GM23248 (cell line): ENCODE measurements around the gene BTBD17. TPM values are rescaled to one million over a fixed set of nuclear protein-coding genes. Genes with fewer than 3 reads are reported as not detected.

ENCODE experiments used
- DNase-seq: peaks from one replicate; pipeline ENCODE4 v3.0.0-alpha.2; 2015
- H2AFZ ChIP-seq: fragments of 200-600 bp; sonication (generic); 2 replicates; pipeline ENCODE4 v1.6.1; 2016; ENCODE audit warnings: antibody characterized with exemption
- H3F3A ChIP-seq: fragments of 200-600 bp; sonication (generic); 2 replicates; pipeline ENCODE4 v1.6.1; 2016; ENCODE audit warnings: mild to moderate bottlenecking, antibody characterized with exemption, mixed run types; ENCODE audit not compliant: insufficient read depth
- H3K27ac ChIP-seq: fragments of 200-600 bp; sonication (generic); 2 replicates; pipeline ENCODE4 v1.5.1; 2016; ENCODE audit warnings: mild to moderate bottlenecking
- H3K27me3 ChIP-seq: fragments of 200-600 bp; sonication (generic); replicated peaks from 2 replicates; pipeline ENCODE4 v1.6.1; 2016; ENCODE audit warnings: mild to moderate bottlenecking; ENCODE audit not compliant: insufficient read depth
- H3K36me3 ChIP-seq: fragments of 200-600 bp; sonication (generic); 2 replicates; pipeline ENCODE4 v1.6.1; 2016; ENCODE audit warnings: low read depth, mild to moderate bottlenecking
- H3K4me1 ChIP-seq: fragments of 200-600 bp; sonication (generic); 2 replicates; pipeline ENCODE4 v1.6.1; 2016; ENCODE audit warnings: mild to moderate bottlenecking; ENCODE audit not compliant: insufficient read depth
- H3K4me2 ChIP-seq: fragments of 200-600 bp; sonication (generic); one replicate; pipeline ENCODE4 v1.6.1; 2016; ENCODE audit warnings: mild to moderate bottlenecking; ENCODE audit not compliant: unreplicated experiment
- H3K4me3 ChIP-seq: fragments of 200-600 bp; sonication (generic); 2 replicates; pipeline ENCODE4 v1.5.1; 2016; ENCODE audit warnings: mild to moderate bottlenecking
- H3K79me2 ChIP-seq: fragments of 200-600 bp; sonication (generic); 2 replicates; pipeline ENCODE4 v1.6.1; 2016; ENCODE audit warnings: mild to moderate bottlenecking; ENCODE audit not compliant: insufficient read depth
- H3K9ac ChIP-seq: fragments of 200-600 bp; sonication (generic); 2 replicates; pipeline ENCODE4 v1.6.1; 2016; ENCODE audit warnings: mild to moderate bottlenecking
- H3K9me2 ChIP-seq: fragments of 200-600 bp; sonication (generic); 2 replicates; pipeline ENCODE4 v1.6.1; 2016; ENCODE audit warnings: mixed run types, mild to moderate bottlenecking, moderate library complexity; ENCODE audit not compliant: insufficient read depth
- H3K9me3 ChIP-seq: fragments of 200-600 bp; sonication (generic); one replicate; pipeline ENCODE4 v1.6.1; 2017; ENCODE audit warnings: low read depth
- H4K20me1 ChIP-seq: fragments of 200-600 bp; sonication (generic); 2 replicates; pipeline ENCODE4 v1.6.0; 2016; ENCODE audit not compliant: insufficient read depth
- EZH2 ChIP-seq: fragments of 200-600 bp; sonication (generic); IDR thresholded peaks from 2 replicates; pipeline ENCODE4 v1.6.1; 2018; ENCODE audit warnings: antibody characterized with exemption, mild to moderate bottlenecking; ENCODE audit not compliant: insufficient read depth, poor library complexity, severe bottlenecking
- EZH2phosphoT487 ChIP-seq: fragments of 200-600 bp; sonication (generic); IDR thresholded peaks from 2 replicates; pipeline ENCODE4 v1.6.1; 2018; ENCODE audit warnings: antibody characterized with exemption, moderate library complexity, mild to moderate bottlenecking, low read depth; ENCODE audit not compliant: insufficient read depth
- WGBS, 2 experiments: methylation state at CpG; one replicate each; pipeline ENCODE4 v1.1.6; 2015 to 2017; ENCODE audit warnings: low lambda C conversion rate in 2 of 2, low coverage in 1 of 2; ENCODE audit errors: missing lambda C conversion rate in 2 of 2; 5-methylcytosine and 5-hydroxymethylcytosine counted together
- in situ Hi-C: fragments of 300-500 bp; cut with MboI; formaldehyde crosslinking; loops from 2 replicates; pipeline ENCODE4 v1.15.0; 2020
- polyA plus RNA-seq: library from polyadenylated mRNA; unstranded; fragments of >200 nt; fragmentation: Nextera tagmentation; extraction: Ambion mirVana; gene quantifications from 2 replicates; pipeline ENCODE4 v1.2.1, GENCODE V29; 2016
- total RNA-seq: library from RNA; depleted of rRNA; stranded (reverse); fragments of >200 nt; shearing (Covaris generic); gene quantifications from 2 replicates; pipeline ENCODE4 v1.2.3, GENCODE V29; 2014

BTBD17 gene
- total and polyA plus RNA-seq, 2 experiments from 2014 or later: 0.10 TPM; not detected in 1

DNA sequence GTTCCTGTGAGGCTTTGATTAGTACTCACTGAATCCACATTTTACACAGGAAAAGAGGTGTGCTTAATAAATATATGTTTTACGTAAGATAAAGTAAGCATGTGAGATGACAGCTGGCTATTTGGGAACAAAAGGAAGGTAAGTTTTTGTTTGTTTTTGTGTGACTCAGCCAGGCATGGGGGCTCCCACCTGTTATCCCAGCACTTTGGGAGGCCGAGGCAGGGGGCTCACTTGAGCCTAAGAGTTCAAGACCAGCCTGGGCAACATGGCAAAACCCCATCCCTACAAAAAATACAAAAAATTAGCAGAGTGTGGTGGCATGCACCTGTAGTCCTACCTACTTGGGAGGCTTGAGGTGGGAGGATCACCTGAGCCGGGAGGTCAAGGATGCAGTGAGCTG lies 23.5 kb upstream of the BTBD17 start:
- WGBS, 2 experiments: 78 to 83% methylated on average over 3 of the region's 3 CpGs
- no peaks in the 10 kb centered on the region for H3K9me3 ChIP-seq
- H3K4me2 ChIP-seq: no peak overlapping the region
- H2AFZ ChIP-seq: no peak overlapping the region
- no peak overlapping the region for H3K9ac ChIP-seq
- no peaks in the 10 kb centered on the region for H3K27me3 ChIP-seq
- DNase-seq: no peak
- no peaks in the 10 kb centered on the region for H3F3A ChIP-seq
- no peaks in the 10 kb centered on the region for H4K20me1 ChIP-seq
- H3K9me2 ChIP-seq: no peaks in the 10 kb centered on the region
- H3K27ac ChIP-seq: no peak overlapping the region
- in situ Hi-C loops: no loop called here
- no peaks in the 10 kb centered on the region for H3K36me3 ChIP-seq
- no peaks in the 10 kb centered on the region for H3K4me1 ChIP-seq
- no peaks in the 10 kb centered on the region for H3K79me2 ChIP-seq
- no peak for TF ChIP-seq EZH2
- TF ChIP-seq EZH2phosphoT487: no peak
- no peak overlapping the region for H3K4me3 ChIP-seq

DNA sequence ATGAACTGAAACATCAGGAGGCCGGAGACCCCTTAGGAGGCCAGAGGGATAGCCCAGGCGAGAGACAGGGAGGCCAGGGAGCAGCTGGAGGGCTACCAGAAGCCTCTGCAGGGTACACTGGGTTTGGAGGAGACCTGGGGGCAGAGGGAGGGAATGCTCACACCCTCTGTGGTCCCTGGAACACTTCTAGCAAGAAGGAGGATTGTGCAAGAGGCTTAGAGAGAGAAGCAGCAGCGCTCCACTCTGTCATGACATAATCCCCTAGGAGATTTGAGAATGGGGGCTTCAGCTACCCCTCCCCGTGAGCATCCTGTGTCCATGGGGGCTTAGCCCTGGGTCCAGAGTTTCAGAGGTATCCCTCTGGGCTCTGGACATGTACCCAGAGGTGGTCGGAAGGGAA lies 21.5 kb upstream of the BTBD17 start:
- DNase-seq: no peak
- in situ Hi-C loops: no loop called here
- WGBS, 2 experiments: 54 to 69% methylated on average over 5 of the region's 5 CpGs
- Histone ChIP-seq H3K27ac (no peak overlapping the region), H3K79me2 (no peaks in the 10 kb centered on the region), H3K4me2 (no peak overlapping the region), H2AFZ (no peak overlapping the region), H3K4me1 (no peaks in the 10 kb centered on the region), H3K9ac (no peak overlapping the region), H3K9me3 (no peaks in the 10 kb centered on the region), H3K36me3 (no peaks in the 10 kb centered on the region), H3K27me3 (no peaks in the 10 kb centered on the region; the same call in 1 of the 2 replicates), H3K4me3 (no peak overlapping the region), H4K20me1 (no peaks in the 10 kb centered on the region), H3F3A (no peaks in the 10 kb centered on the region), H3K9me2 (no peaks in the 10 kb centered on the region)
- TF ChIP-seq EZH2phosphoT487 (no peak), EZH2 (no peak)

DNA sequence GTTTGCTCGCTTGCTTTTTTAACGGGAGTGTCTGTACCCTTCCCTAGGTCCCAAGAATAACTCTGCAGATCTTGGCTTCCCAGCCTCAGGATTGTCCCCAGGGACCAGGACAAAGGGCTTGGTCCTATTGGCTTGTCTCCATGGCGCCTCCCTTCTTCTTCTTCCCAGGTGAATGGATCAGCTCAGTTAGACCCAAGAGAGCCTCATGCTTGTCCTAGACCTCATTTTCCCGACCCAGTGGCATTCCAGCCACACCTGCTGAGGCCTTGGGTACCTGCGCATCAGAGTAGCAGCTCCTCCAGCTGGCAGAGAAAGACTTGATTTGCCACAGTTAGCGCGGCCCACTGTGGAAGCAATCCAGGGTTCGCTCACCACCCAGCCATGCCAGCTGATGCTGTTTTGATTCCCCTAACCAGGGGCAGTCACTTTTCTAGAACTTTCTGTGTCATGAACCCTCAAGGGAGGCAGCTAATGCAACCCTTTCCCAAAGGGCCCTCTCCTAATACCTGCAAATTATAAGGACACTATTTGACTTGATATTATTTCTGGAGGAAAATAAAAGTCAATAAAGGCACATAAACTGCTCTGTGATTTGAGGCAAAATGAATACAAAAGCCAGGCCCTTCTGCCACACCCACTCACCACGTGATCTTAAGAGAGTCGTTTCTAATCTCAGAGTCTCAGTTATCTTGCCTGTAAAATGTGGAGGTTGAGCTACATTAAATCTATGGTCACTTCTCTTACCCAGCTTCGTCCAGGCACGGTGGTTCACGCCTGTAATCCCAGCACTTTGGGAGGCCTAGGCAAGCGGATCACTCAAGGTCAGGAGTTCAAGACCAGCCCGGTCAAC lies 19.5 kb upstream of the BTBD17 start:
- no peak for DNase-seq
- no peak for TF ChIP-seq EZH2
- TF ChIP-seq EZH2phosphoT487: no peak
- H3F3A ChIP-seq: no peaks in the 10 kb centered on the region

DNA sequence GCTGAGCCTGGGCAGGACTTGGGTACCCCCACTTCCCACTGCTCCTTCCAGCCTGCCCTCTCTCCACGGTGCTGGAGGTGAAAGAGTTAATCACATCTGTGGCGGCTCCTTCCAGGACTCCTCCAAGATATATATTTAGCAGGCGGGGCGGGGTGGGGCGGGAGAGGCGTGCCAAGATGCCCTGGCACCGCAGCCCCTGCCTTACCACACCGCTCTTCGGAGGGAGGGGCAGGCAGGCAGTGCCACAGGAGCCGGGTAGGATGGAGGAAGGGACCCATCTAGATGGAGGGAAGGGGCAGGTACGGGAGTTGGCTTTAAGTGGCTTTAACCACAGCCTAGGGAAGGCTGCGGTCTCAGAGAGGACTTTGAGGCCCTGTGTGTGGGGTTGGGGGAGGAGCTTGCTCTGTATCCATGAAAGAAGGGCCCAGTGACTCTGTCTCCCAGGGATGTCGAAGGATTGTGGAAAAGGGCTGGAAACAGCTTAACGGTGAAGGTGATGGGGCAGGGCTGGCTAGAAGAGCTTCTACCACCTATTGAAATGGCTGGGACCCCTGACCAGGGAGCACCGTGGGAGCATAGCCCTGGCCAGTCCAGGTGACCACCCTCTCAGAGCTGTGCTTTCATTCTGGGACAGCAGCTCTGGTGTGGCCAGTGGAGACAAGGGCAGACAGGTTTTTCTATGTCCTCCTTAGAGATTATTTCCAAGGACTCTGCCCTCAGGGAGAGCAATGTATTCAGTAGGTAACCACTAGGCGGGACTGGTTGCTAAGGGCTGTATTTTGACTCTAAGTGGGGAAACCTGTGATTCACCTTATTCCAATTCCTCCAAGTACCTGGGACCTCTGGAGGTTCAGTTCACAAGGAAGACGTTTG lies 18.7 kb upstream of the BTBD17 start:
- Histone ChIP-seq H3F3A (no peaks in the 10 kb centered on the region), H3K79me2 (no peaks in the 10 kb centered on the region), H4K20me1 (no peaks in the 10 kb centered on the region), H3K36me3 (no peaks in the 10 kb centered on the region), H3K4me3 (no peak overlapping the region), H3K27ac (no peak overlapping the region), H3K9ac (no peak overlapping the region), H3K27me3 (peaks cover 11% of the 10 kb centered on the region), H3K4me2 (no peak overlapping the region), H3K9me2 (no peaks in the 10 kb centered on the region), H2AFZ (no peak overlapping the region), H3K4me1 (no peaks in the 10 kb centered on the region), H3K9me3 (no peaks in the 10 kb centered on the region)
- TF ChIP-seq EZH2phosphoT487: no peak
- TF ChIP-seq EZH2: no peak
- DNase-seq: no peak
- WGBS, 2 experiments: 21 to 26% methylated on average over 17 of the region's 17 CpGs
- in situ Hi-C loops: no loop called here

More for the DNA sequence above, 19.5 kb upstream of the BTBD17 start:
- 78 to 80% methylated on average over 15 of the region's 15 CpGs for WGBS, 2 experiments
- peaks cover 7% of the 10 kb centered on the region for H3K27me3 ChIP-seq
- no peak overlapping the region for H3K4me2 ChIP-seq
- H3K9me2 ChIP-seq: no peaks in the 10 kb centered on the region
- in situ Hi-C loops: no loop called here
- no peak overlapping the region for H2AFZ ChIP-seq
- H3K79me2 ChIP-seq: no peaks in the 10 kb centered on the region
- H3K9ac ChIP-seq: no peak overlapping the region
- no peaks in the 10 kb centered on the region for H3K9me3 ChIP-seq
- H3K36me3 ChIP-seq: no peaks in the 10 kb centered on the region
- H3K27ac ChIP-seq: no peak overlapping the region
- no peaks in the 10 kb centered on the region for H3K4me1 ChIP-seq
- H4K20me1 ChIP-seq: no peaks in the 10 kb centered on the region
- no peak overlapping the region for H3K4me3 ChIP-seq
